Ovary (tissue), 9 donors: Measurements from ENCODE around the gene PRKG1. TPM values are rescaled to one million over a fixed set of nuclear protein-coding genes. Genes with fewer than 3 reads are reported as not detected.

Experiments
- DNase-seq, 5 donors: peaks; one replicate each; pipeline ENCODE4 v3.0.0-alpha.2; 2019 to 2020
- H3K27ac ChIP-seq, 2 donors: fragments of 200-600 bp; one replicate each; pipeline versions ENCODE4 v1.5.1 to v1.8.0; 2019 to 2022
- H3K27me3 ChIP-seq: fragments of 200-600 bp; one replicate; pipeline ENCODE4 v1.8.0; 2022
- H3K36me3 ChIP-seq: fragments of 200-600 bp; sonication (generic); one replicate; pipeline ENCODE4 v1.5.1; 2019
- H3K4me1 ChIP-seq: one replicate; pipeline ENCODE4 v1.8.1; 2013; ENCODE audit warnings: mild to moderate bottlenecking, moderate library complexity; ENCODE audit not compliant: insufficient read depth
- H3K4me3 ChIP-seq: fragments of 200-600 bp; sonication (generic); one replicate; pipeline ENCODE4 v1.5.1; 2017
- H3K9me3 ChIP-seq, 2 donors: fragments of 200-600 bp in 1 of 2; sonication (generic) in 1 of 2; one replicate each; pipeline versions ENCODE4 v1.5.1 to v1.8.1; 2013 to 2019; ENCODE audit warnings: mild to moderate bottlenecking in 1 of 2, moderate library complexity in 1 of 2
- CTCF ChIP-seq, 3 donors: fragments of 450-650 bp in 2 of 3; fragments of 200-600 bp in 1 of 3; IDR thresholded peaks; one replicate each; pipeline versions ENCODE4 v1.5.1 to v1.8.0; 2016 to 2022; ENCODE audit warnings: antibody characterized with exemption in 3 of 3, mild to moderate bottlenecking in 1 of 3
- EP300 ChIP-seq: sonication (generic); formaldehyde crosslinking; IDR thresholded peaks from one replicate; pipeline ENCODE4 v1.6.1; 2017; ENCODE audit warnings: antibody characterized with exemption
- POLR2A ChIP-seq: fragments of 450-650 bp; IDR thresholded peaks from one replicate; pipeline ENCODE4 v1.6.1; 2017; ENCODE audit warnings: antibody characterized with exemption, mild to moderate bottlenecking, moderate library complexity
- WGBS, 3 donors: extraction: QIAGEN DNeasy Blood & Tissue Kit in 1 of 3; methylation state at CpG; one replicate each; pipeline versions ENCODE4 v1.1.5 to v1.1.7; 2013 to 2017; 5-methylcytosine and 5-hydroxymethylcytosine counted together
- intact Hi-C, 4 donors: fragments of 100-400 bp; cut with DNase I; formaldehyde crosslinking; loops; one replicate each; pipeline versions ENCODE4 v1.11.0 to v1.15.1; 2022 to 2023
- polyA plus RNA-seq, 2 donors: library from polyadenylated mRNA; stranded (reverse); fragments of 200-250 nt in 1 of 2; fragments of 350-450 nt in 1 of 2; fragmentation: Illumina TruSeq in 1 of 2; extraction: RNeasy Lipid Tissue Mini Kit (QIAGEN cat#74804) in 1 of 2; gene quantifications; one replicate each; pipeline ENCODE4 v1.2.3, GENCODE V29; 2013 to 2014
- total RNA-seq, 7 donors: library from RNA; depleted of rRNA in 2 of 7; stranded (reverse); fragments of >200 nt in 2 of 7; fragmentation: NEBNext Ultra II Directional in 3 of 7; extraction: Animal tissue kit (Norgen Biotek cat#: 25700) in 3 of 7; gene quantifications; one replicate each; pipeline versions ENCODE4 v1.1.0 to v1.2.4, GENCODE V29; 2016 to 2023
- donor health status: DM: no; HTN: no; CAD: no; lungs with moderate emphysema.
- donor health status: DM: no; HTN: no; CAD: no.
- donor health status: Bipolar disorder and iron deficiency.
- donor health status: DM: yes; HTN: yes; CAD: no.
- donor health status: DM: no; HTN: no; CAD: no.
- donor health status: DM: yes; HTN: yes; CAD: no.

PRKG1 gene
- total and polyA plus RNA-seq, 9 donors: 2.8 to 21.1 (median 15.7) TPM

- Histone ChIP-seq H3K27ac (no peak overlapping the region), H3K4me1 (no peaks in the 10 kb centered on the region), H3K4me3 (no peak overlapping the region), H3K9me3 (no peaks in the 10 kb centered on the region), H3K27me3 (no peaks in the 10 kb centered on the region), H3K36me3 (no peaks in the 10 kb centered on the region)
- TF ChIP-seq POLR2A: no peak
- TF ChIP-seq EP300: no peak
- no peak for TF ChIP-seq CTCF (IDR thresholded peaks at IDR 0.05)
- DNase-seq: no peak
- 89 to 92% (median 91%) methylated on average over 4 of the region's 4 CpGs for WGBS, 3 donors
- intact Hi-C loops: no loop called here
These were observed 274.3 kb downstream of the PRKG1 start for GRCh38 chr10:51348622-51349021.

GRCh38 chr10:51357170-51357569 is 282.9 kb downstream of the PRKG1 start:
- Histone ChIP-seq H3K4me1 (no peaks in the 10 kb centered on the region), H3K4me3 (no peak overlapping the region), H3K27ac (no peak overlapping the region), H3K36me3 (no peaks in the 10 kb centered on the region), H3K9me3 (no peaks in the 10 kb centered on the region), H3K27me3 (no peaks in the 10 kb centered on the region)
- TF ChIP-seq CTCF (IDR thresholded peaks at IDR 0.05): no peak
- no peak for TF ChIP-seq POLR2A
- TF ChIP-seq EP300: no peak
- 87 to 98% (median 96%) methylated on average over 2 of the region's 2 CpGs for WGBS, 3 donors
- intact Hi-C loops: no loop called here
- DNase-seq: no peak

- TF ChIP-seq POLR2A: no peak
- no peak for TF ChIP-seq EP300
- no peak for TF ChIP-seq CTCF (IDR thresholded peaks at IDR 0.05)
- Histone ChIP-seq H3K4me1 (no peaks in the 10 kb centered on the region), H3K27ac (no peak overlapping the region), H3K36me3 (no peaks in the 10 kb centered on the region), H3K9me3 (no peaks in the 10 kb centered on the region), H3K27me3 (no peaks in the 10 kb centered on the region), H3K4me3 (no peak overlapping the region)
- intact Hi-C loops: no loop called here
- no peak for DNase-seq
These were observed 283.9 kb downstream of the PRKG1 start for GRCh38 chr10:51358227-51358626.

- DNase-seq: no peak
- no peaks in the 10 kb centered on the region for H3K9me3 ChIP-seq
- H3K27me3 ChIP-seq: no peaks in the 10 kb centered on the region
- no peaks in the 10 kb centered on the region for H3K36me3 ChIP-seq
- intact Hi-C loops: no loop called here
- H3K4me1 ChIP-seq: no peaks in the 10 kb centered on the region
- no peak overlapping the region for H3K4me3 ChIP-seq
- TF ChIP-seq CTCF (IDR thresholded peaks at IDR 0.05): no peak
- no peak for TF ChIP-seq POLR2A
- TF ChIP-seq EP300: no peak
- no peak overlapping the region for H3K27ac ChIP-seq
- 93 to 96% (median 95%) methylated on average over 4 of the region's 4 CpGs for WGBS, 3 donors
These were observed 289.1 kb downstream of the PRKG1 start for GRCh38 chr10:51363415-51363814.

- intact Hi-C loops: no loop called here
- WGBS, 3 donors: 73 to 79% (median 77%) methylated on average over 2 of the region's 2 CpGs
- H3K4me3 ChIP-seq: no peak overlapping the region
- TF ChIP-seq POLR2A: no peak
- no peak for TF ChIP-seq EP300
- TF ChIP-seq CTCF (IDR thresholded peaks at IDR 0.05): no peak
- no peaks in the 10 kb centered on the region for H3K36me3 ChIP-seq
- no peak for DNase-seq
- H3K27ac ChIP-seq: no peak overlapping the region
- H3K9me3 ChIP-seq: no peaks in the 10 kb centered on the region
- no peaks in the 10 kb centered on the region for H3K4me1 ChIP-seq
- H3K27me3 ChIP-seq: no peaks in the 10 kb centered on the region
These were observed 290.4 kb downstream of the PRKG1 start for GRCh38 chr10:51364674-51365073.
